Ascending aorta (tissue), 2 donors: ENCODE data around the gene CCSER1. TPM values are rescaled to one million over a fixed set of nuclear protein-coding genes. Genes with fewer than 3 reads are reported as not detected.
"Not testable (repeated sequence)": the region's sequence is repeated elsewhere in the genome, so short reads cannot be mapped to it uniquely, and the experiment has no call there.

Experiments
- DNase-seq, 2 donors: peaks; one replicate each; pipeline ENCODE4 v3.0.0-alpha.2; 2019; ENCODE audit warnings: low spot score in 2 of 2
- H3K27ac ChIP-seq, 2 donors: fragments of 200-600 bp; sonication (generic); one replicate each; pipeline ENCODE4 v1.5.1; 2016 to 2017; ENCODE audit warnings: mild to moderate bottlenecking in 1 of 2
- H3K27me3 ChIP-seq: fragments of 200-600 bp; sonication (generic); one replicate; pipeline ENCODE4 v1.5.1; 2017
- H3K36me3 ChIP-seq, 2 donors: fragments of 200-600 bp; sonication (generic); one replicate each; pipeline ENCODE4 v1.5.1; 2016
- H3K4me1 ChIP-seq, 2 donors: fragments of 200-600 bp; sonication (generic); one replicate each; pipeline ENCODE4 v1.5.1; 2016 to 2017; ENCODE audit warnings: mild to moderate bottlenecking in 1 of 2
- H3K4me3 ChIP-seq, 2 donors: fragments of 200-600 bp; sonication (generic); one replicate each; pipeline ENCODE4 v1.5.1; 2016 to 2017; ENCODE audit warnings: mild to moderate bottlenecking in 1 of 2
- H3K9me3 ChIP-seq, 2 donors: fragments of 200-600 bp; sonication (generic); one replicate each; pipeline ENCODE4 v1.5.1; 2016
- CTCF ChIP-seq, 3 experiments: fragments of 200-600 bp in 2 of 3; fragments of 450-650 bp in 1 of 3; sonication (generic) in 2 of 3; IDR thresholded peaks; one replicate each; pipeline ENCODE4 v1.5.1; 2016 to 2019; ENCODE audit warnings: antibody characterized with exemption in 3 of 3, mild to moderate bottlenecking in 1 of 3, moderate library complexity in 1 of 3
- intact Hi-C: fragments of 100-400 bp; cut with DNase I; formaldehyde crosslinking; loops from one replicate; pipeline ENCODE4 v1.15.1; 2023
- total RNA-seq: library from RNA; depleted of rRNA; stranded (reverse); fragments of >200 nt; gene quantifications from one replicate; pipeline ENCODE4 v1.1.0, GENCODE V29; 2016

Gene CCSER1
- total RNA-seq, 1 donor from 2014 or later, result 8.9 TPM

- H3K4me3 ChIP-seq, result no peak overlapping the region
- H3K9me3 ChIP-seq, result no peaks in the 10 kb centered on the region
- no peak for DNase-seq
- no peaks in the 10 kb centered on the region for H3K4me1 ChIP-seq
- intact Hi-C loops, result no loop called here
- no peaks in the 10 kb centered on the region for H3K27me3 ChIP-seq
- TF ChIP-seq CTCF (IDR thresholded peaks at IDR 0.05), result no peak
- no peak overlapping the region for H3K27ac ChIP-seq
- no peaks in the 10 kb centered on the region for H3K36me3 ChIP-seq
These were observed 761.4 kb downstream of the CCSER1 start for GRCh38 chr4:90888571-90888970.

GRCh38 chr4:90889171-90889570 lies 762.0 kb downstream of the CCSER1 start:
- intact Hi-C loops, result no loop called here
- no peaks in the 10 kb centered on the region for H3K27me3 ChIP-seq
- no peak for DNase-seq
- no peak for TF ChIP-seq CTCF (IDR thresholded peaks at IDR 0.05)
- H3K4me3 ChIP-seq, result no peak overlapping the region
- H3K36me3 ChIP-seq, result no peaks in the 10 kb centered on the region
- H3K9me3 ChIP-seq, result no peaks in the 10 kb centered on the region
- H3K27ac ChIP-seq, result no peak overlapping the region
- no peaks in the 10 kb centered on the region for H3K4me1 ChIP-seq

GRCh38 chr4:90903413-90903812 lies 776.2 kb downstream of the CCSER1 start:
- H3K4me1 ChIP-seq, intact Hi-C loops, H3K27me3 ChIP-seq, H3K4me3 ChIP-seq, H3K27ac ChIP-seq, DNase-seq, H3K36me3 ChIP-seq: not testable (repeated sequence)
- H3K9me3 ChIP-seq, result peaks cover 0 to 13% of the 10 kb centered on the region in 2 donors

- H3K27me3 ChIP-seq, result no peaks in the 10 kb centered on the region
- no peak for DNase-seq
- intact Hi-C loops, result no loop called here
- no peak overlapping the region for H3K4me3 ChIP-seq
- H3K27ac ChIP-seq, result no peak overlapping the region
- peaks cover 0 to 13% of the 10 kb centered on the region in 2 donors for H3K9me3 ChIP-seq
- TF ChIP-seq CTCF (IDR thresholded peaks at IDR 0.05), result no peak
- no peaks in the 10 kb centered on the region for H3K36me3 ChIP-seq
- H3K4me1 ChIP-seq, result no peaks in the 10 kb centered on the region
These were observed 776.8 kb downstream of the CCSER1 start for GRCh38 chr4:90904021-90904420.

GRCh38 chr4:90906239-90906638 lies 779.0 kb downstream of the CCSER1 start:
- H3K4me1 ChIP-seq, result no peaks in the 10 kb centered on the region
- intact Hi-C loops, result no loop called here
- H3K27me3 ChIP-seq, result no peaks in the 10 kb centered on the region
- no peak for DNase-seq
- H3K27ac ChIP-seq, result no peak overlapping the region
- no peaks in the 10 kb centered on the region for H3K36me3 ChIP-seq
- H3K4me3 ChIP-seq, result no peak overlapping the region
- TF ChIP-seq CTCF (IDR thresholded peaks at IDR 0.05), result no peak
- peaks cover 0 to 11% of the 10 kb centered on the region in 2 donors for H3K9me3 ChIP-seq

GRCh38 chr4:90911724-90912434 lies 784.7 kb downstream of the CCSER1 start:
- intact Hi-C loops, H3K27me3 ChIP-seq: not testable (repeated sequence)

GRCh38 chr4:90922174-90922573 lies 795.0 kb downstream of the CCSER1 start:
- Histone ChIP-seq H3K4me1 (no peaks in the 10 kb centered on the region), H3K4me3 (no peak overlapping the region), H3K27me3 (no peaks in the 10 kb centered on the region), H3K27ac (no peak overlapping the region), H3K9me3 (no peaks in the 10 kb centered on the region), H3K36me3 (no peaks in the 10 kb centered on the region)
- intact Hi-C loops, result no loop called here
- no peak for DNase-seq
- TF ChIP-seq CTCF (IDR thresholded peaks at IDR 0.05), result no peak

More at GRCh38 chr4:90911724-90912434, 784.7 kb downstream of the CCSER1 start:
- H3K4me1 ChIP-seq, H3K9me3 ChIP-seq, H3K4me3 ChIP-seq, DNase-seq, H3K27ac ChIP-seq, H3K36me3 ChIP-seq: not testable (repeated sequence)
